HT1080 (cell line): ENCODE data around the gene NPIPB2. TPM values are rescaled to one million over a fixed set of nuclear protein-coding genes. Genes with fewer than 3 reads are reported as not detected.
"Not testable (repeated sequence)": the region's sequence is repeated elsewhere in the genome, so short reads cannot be mapped to it uniquely, and the experiment has no call there.

ENCODE experiments used
- DNase-seq: peaks from one replicate; pipeline ENCODE4 v3.0.0-alpha.2; 2015; ENCODE audit warnings: low read depth
- total RNA-seq: library from RNA; depleted of rRNA; stranded (reverse); fragments of >200 nt; shearing (Covaris generic); gene quantifications from 2 replicates; pipeline ENCODE4 v1.2.3, GENCODE V29; 2014

Gene NPIPB2
- total RNA-seq, 1 experiment from 2014 or later = 0.34 TPM

- not testable (repeated sequence) for DNase-seq
These were observed 20.6 kb upstream of the NPIPB2 start for GRCh38 chr16:11962457-11962856.

GRCh38 chr16:11957591-11958395 lies 15.9 kb upstream of the NPIPB2 start:
- DNase-seq = no peak

GRCh38 chr16:11956558-11956957 lies 14.7 kb upstream of the NPIPB2 start:
- DNase-seq = no peak

GRCh38 chr16:11955713-11956123 lies 13.9 kb upstream of the NPIPB2 start:
- peak; percentile 96 for DNase-seq

- not testable (repeated sequence) for DNase-seq
These were observed 11.7 kb upstream of the NPIPB2 start for GRCh38 chr16:11953576-11953975.

- DNase-seq = no peak
These were observed 8.5 kb upstream of the NPIPB2 start for GRCh38 chr16:11950388-11950787.

- DNase-seq = peak; percentile 68
These were observed 7.7 kb upstream of the NPIPB2 start for GRCh38 chr16:11949527-11949926.

GRCh38 chr16:11948819-11949218 lies 7.0 kb upstream of the NPIPB2 start:
- DNase-seq = no peak

GRCh38 chr16:11946433-11946832 lies 4.6 kb upstream of the NPIPB2 start:
- peak; percentile 16 for DNase-seq

GRCh38 chr16:11927350-11927749 lies 14.5 kb downstream of the NPIPB2 start:
- DNase-seq = not testable (repeated sequence)

GRCh38 chr16:11924046-11924445 lies 17.8 kb downstream of the NPIPB2 start:
- DNase-seq = not testable (repeated sequence)

- peak; percentile 86 for DNase-seq
These were observed 25.1 kb downstream of the NPIPB2 start for GRCh38 chr16:11916524-11917285.

GRCh38 chr16:11915644-11916523 lies 26.0 kb downstream of the NPIPB2 start, which contains the start of gene GSPT1:
GSPT1 (minus strand) TSS chr16:11915956; CDS start chr16:11915720, 236 bp downstream.
- DNase-seq = peak; percentile 98

- DNase-seq = no peak
These were observed 26.7 kb downstream of the NPIPB2 start for GRCh38 chr16:11915114-11915643.

- DNase-seq = peak; percentile 24
These were observed 27.4 kb downstream of the NPIPB2 start for GRCh38 chr16:11914210-11915113.

- peak; percentile 38 for DNase-seq
These were observed 28.3 kb downstream of the NPIPB2 start for GRCh38 chr16:11913425-11914079.

- no peak for DNase-seq
These were observed 31.9 kb downstream of the NPIPB2 start for GRCh38 chr16:11909653-11910545.
